Activated CD4-positive, alpha-beta T cell treated with anti-CD3 and anti-CD28 coated beads, Interleukin-2, amount 50 U/mL, for 48 hours (primary cell): ENCODE measurements around the gene RPL10.
A peak's percentile ranks its signal among the peaks of the same experiment; 100 is the strongest.

Source experiments
- DNase-seq, 2 experiments: peaks; one replicate each; pipeline ENCODE4 v3.0.0-alpha.2; 2020

RPL10 gene

DNA sequence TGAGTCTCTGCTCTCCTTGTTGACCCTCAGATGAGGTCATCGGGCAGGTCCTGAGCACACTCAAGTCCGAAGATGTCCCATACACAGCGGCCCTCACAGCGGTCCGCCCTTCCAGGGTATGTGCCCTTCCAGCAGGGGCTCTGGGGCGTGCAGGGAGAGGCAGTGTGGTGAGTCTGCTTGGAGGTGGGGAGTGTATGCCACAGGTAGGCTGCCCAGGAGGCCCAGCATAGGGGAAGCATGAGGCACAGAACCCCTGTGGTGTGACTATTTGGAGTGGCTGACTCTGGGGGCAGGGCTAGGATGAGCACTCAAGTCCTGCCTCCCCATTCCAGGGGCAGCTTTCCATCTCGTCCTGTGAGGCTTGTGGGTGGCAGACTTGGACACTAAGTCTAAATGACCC, 35.4 kb downstream of the RPL10 start:
- no peak for DNase-seq

DNA sequence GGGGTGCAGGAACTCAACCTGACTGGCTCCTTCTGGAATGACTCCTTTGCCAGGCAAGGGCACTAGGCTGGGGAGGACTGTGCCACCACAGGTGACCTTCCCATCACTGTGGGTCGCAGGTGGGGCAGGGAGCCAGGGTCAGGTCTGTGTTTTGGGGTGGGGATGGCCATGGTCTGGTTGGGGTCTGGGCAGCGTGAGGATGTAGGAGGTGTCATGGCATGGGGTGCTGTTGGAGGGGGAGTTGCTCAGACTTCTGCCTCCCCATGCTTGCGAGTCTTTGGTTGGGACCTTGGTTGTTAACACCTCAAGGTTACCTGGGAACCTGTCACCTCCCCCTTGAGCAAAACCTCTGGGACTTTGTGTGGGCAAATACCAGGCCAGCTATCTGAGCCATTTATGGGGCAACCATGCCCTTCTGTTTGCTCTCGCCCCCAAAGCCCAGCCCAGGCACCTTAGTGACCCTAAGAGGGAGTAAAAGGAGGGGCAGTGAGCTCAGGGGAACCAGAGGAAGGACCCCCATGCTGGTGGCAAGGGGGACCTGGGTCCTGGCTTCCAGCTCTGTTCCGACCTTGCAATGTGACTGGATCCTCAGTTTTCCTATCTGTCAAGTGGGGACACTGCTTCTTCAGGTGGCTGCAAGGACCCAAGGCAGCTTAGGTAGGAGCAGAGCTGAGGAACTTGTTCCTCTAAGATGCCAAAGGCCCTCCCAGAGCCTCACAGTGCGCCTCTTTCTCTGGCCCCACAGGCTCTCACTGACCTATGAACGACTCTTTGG, 36.4 kb downstream of the RPL10 start:
- DNase-seq = no peak

DNA sequence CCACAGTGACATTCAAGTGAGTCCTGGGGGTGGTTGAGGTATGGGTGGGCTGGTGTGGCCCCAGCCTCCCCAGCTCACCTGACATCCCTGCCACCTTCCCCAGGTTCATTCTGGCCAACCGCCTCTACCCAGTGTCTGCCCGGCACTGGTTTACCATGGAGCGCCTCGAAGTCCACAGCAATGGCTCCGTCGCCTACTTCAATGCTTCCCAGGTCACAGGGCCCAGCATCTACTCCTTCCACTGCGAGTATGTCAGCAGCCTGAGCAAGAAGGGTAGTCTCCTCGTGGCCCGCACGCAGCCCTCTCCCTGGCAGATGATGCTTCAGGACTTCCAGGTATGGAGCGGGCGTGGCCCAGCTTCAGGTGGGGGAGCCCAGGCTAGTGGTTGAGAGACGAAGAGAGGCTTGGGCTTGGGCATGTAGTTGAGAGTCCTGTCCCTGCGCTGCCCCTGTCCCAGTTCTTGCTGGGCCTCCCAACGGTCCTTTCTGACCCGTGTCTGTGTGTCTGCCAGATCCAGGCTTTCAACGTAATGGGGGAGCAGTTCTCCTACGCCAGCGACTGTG, 37.1 kb downstream of the RPL10 start:
- DNase-seq = no peak

DNA sequence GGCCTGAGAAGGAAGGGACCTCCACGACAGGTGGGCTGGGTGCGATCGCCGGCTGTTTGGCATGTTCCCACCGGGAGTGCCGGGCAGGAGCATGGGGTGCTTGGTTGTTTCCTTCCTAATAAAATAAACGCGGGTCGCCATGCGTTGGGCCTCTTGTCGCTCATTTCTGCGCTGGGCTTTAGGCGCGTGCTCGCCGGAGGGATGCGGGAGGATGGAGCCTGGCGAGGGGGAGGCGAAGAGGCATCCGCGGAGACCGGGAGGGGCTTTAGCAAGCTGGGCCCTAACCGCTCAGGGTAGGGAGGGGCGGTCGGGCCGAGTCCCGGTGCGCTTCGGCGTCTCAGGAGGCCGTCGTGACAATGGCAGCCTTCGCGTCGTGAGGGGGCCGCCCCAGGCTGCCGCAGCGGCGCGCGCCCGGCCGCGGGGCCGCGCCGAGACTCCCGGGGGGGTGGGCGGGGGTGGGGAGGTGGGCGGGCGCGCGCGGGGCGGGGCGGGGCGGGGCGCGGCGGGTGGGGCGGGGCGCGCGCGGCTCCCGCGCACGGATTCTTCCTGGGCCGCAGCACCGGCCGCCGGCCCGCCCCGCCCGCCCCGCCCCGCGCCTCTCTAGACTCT, 38.3 kb downstream of the RPL10 start:
- DNase-seq = peak in 1 of 2 experiments; percentile 44

DNA sequence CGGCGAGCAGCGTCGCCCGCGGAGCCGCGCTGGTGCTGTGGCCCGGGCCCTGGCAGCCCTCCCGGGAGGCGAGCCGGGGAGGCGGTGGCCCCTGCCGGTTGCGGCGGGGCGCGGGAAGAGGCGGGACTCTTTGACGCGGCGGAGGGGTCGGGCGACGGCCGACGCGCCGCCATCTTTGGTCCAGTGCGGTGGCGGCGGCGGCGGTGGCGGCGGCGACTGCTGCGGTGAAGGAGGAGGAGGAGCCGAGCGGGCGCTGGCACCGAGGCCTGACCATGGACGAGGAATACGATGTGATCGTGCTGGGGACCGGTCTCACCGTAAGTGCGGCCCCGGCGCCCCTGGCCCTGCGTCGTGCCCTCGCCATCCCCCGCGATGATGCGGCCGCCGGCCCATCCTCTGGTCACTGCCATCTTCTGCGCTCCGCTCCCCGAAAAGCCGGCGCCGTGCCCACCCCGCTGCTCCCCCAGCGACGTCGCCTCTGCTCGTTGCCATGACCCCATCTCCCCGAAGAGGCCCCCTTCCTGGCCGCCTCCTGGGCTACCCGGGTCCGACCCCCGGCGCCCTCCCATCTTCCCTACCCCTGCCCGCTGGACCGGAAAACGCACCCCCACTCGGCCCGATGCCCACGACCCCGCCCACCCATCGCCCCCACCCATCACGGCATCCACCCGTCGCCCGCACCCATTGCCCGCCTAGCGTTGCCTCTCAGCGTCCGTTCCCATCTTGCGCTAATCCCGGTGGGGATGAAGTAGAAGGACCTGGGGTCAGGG, 39.0 kb downstream of the RPL10 start, which contains the start of gene GDI1:
Gene GDI1, plus strand, starts transcription at position 172 of the 770 bp plus-strand sequence. Its CDS starts 101 bp downstream, at position 273.
- peak; percentile 59 to 61 for DNase-seq

DNA sequence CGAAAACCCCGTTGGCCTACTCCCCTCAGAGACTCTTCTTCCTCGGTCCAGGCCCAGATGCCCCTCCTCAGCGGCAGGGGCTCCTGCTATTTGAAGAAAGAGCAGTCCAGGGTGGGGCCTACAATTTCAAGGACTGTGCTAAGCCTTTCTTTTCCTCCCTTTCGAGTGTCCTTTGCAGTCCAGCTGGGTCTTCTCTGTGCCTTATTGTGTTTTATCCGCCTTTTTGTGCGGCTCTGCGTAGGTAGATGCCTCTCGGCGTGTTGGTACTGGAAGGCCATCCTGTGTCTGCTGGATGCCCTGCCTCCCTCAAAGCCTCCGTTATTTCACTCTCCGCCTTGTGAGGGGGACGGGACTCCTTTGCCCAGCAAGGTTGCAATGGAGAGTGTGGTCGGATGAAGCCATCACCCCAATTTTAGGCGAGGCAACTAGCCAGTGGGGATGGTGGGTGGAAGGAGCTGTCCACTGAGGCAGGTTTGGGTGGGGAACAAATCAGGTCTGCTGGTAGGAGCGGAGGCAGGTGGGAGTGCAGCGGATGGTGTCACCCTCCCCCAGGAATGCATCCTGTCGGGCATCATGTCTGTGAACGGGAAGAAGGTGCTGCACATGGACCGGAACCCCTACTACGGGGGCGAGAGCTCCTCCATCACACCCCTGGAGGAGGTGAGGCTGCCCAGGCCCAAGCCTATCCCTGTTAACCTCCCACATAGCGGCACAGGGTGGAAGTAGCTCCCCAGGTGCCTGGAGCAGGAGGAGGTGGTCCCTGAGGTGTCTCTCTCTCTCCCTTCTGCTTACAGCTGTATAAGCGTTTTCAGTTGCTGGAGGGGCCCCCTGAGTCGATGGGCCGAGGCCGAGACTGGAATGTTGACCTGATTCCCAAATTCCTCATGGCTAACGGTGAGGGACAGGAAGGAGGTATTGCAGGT, 40.1 kb downstream of the RPL10 start:
- no peak for DNase-seq

DNA sequence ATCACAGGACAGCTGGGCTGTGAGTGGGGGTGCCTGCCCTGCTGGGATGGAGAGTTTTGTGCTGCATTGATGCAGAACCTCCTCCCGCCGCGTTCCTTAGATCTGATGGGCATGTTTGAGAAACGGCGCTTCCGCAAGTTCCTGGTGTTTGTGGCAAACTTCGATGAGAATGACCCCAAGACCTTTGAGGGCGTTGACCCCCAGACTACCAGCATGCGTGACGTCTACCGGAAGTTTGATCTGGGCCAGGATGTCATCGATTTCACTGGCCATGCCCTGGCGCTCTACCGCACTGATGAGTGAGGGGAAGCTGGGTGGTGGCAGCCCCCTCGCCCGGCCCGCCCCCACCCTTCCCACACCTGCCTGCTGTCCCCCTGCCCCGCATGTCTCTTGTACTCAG, 41.7 kb downstream of the RPL10 start:
- DNase-seq = no peak

DNA sequence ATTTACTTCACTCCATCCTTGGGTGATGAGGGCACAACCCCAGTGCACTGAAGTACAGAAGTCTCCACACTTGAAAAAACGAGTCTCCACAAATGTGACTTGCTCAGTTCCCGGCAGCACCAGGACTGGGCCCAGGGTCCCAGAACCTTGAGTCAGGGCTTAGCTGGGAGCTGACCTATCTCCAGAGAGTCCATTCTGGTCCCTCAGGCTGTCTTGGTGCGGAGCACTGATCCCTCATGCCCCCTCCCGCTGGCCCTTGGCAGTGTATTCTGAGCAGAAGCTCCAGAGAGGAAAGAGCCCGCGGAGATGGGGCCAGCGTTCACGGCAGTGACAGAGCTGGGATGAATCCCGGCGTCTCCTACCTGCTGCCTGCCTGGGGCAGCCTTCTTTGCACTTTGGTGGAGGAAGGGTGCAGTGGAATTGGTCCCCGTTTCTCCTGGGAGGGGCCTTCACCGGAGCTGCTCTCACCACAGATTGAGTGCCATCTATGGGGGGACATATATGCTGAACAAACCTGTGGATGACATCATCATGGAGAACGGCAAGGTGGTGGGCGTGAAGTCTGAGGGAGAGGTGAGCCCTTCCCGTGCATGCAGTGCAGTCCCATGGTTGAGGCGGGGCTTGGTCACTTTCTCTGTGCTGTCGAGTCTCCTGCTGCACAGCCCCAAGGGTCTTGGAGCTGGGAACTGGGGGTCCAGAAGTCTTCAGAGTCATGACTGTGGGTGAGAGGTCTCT, 42.6 kb downstream of the RPL10 start:
- DNase-seq = no peak

DNA sequence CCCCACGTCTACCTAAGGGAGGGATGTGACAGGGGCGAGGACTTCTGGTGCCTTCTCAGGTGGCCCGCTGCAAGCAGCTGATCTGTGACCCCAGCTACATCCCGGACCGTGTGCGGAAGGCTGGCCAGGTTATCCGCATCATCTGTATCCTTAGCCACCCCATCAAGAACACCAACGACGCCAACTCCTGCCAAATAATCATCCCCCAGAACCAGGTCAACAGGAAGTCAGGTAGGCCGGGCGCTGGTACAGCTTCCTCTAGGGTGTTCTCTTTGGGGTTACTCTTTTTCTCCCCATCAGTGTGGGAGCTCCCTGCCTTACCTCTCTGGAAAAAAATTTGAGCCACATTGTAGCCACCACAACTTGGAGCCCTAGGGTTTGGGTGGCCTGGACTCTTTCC, 43.4 kb downstream of the RPL10 start:
- DNase-seq = no peak

DNA sequence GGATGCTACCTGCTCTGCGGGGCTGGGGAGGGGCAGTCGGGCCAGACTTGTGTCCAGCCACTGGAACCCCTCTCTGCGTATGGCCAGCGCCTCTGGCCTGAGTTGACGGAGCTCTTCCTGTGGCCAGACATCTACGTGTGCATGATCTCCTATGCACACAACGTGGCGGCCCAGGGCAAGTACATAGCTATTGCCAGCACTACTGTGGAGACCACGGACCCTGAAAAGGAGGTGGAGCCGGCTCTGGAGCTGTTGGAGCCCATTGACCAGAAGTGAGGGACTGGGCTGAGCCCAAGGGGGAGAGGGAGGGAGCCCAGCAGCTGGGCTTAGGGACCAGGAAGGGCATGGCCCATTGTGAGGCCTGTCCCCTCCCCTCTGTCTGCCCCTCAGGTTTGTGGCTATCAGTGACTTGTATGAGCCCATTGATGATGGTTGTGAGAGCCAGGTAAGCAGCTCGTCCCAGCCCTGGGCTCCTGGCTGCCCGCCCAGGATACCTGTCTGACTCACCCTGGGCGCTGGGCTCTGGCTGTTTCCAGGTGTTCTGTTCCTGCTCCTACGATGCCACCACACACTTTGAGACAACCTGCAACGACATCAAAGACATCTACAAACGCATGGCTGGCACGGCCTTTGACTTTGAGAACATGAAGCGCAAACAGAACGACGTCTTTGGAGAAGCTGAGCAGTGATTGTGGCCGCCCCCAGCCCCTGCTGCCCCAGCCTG, 44.0 kb downstream of the RPL10 start:
- no peak for DNase-seq

DNA sequence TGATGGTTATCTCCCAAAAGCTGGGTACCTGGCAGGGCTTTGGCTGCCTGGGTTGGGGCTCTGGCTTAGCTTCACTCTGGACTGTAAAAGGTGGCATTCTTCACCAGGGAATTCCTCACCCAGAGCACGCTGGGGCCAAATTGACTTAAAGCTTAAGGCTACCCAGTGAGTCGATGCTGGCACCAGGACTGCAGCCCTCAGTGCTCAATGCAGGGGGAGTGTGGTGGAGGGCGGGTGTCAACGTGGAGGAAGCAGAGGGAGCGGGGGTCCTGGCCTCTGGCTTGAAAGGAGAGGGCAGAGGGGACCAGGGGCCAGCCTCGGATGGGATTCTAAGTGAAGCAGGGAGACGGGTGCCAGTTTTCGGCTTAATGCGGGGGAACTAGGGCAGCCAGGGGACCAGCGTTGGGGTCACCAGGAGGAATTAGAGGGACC, 45.3 kb downstream of the RPL10 start:
- DNase-seq = no peak

DNA sequence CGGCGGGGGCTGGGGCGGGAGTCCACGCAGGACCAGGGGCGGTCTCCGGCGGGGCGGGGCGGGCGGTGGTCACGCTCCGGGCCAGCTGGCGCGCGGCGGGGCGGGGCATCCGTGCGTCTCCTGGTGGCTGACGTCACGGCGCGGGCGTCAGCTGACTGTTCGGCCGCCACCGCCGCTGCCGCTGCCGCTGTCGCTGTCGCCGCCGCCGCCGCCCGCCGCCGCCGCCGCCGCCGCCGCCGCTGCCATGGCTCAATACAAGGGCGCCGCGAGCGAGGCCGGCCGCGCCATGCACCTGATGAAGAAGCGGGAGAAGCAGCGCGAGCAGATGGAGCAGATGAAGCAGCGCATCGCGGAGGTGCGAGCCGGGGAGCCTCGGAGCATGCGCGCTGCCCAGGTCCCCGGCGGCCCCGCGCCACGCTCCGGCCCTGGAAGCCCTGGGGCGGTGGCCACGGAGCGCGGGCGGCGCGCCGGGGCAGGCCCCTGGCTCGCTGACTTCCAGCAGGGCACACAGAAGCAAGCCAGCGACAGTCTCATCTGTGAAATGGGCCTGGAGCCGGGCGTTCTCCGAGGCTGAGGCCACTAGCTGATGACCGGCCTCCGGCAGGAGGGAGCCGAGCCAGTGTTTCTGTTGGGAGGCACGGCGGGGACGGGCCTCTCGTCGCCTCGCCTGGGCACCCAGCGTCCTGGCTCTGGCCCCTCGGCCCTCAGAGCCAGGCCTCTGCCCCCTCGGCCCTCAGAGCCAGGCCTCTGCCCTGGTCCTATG, 46.0 kb downstream of the RPL10 start, which contains the start of gene FAM50A:
Gene FAM50A, plus strand, starts transcription at position 150 of the 763 bp plus-strand sequence. Its CDS starts 95 bp downstream, at position 245.
- DNase-seq = peak; percentile 70 to 79

DNA sequence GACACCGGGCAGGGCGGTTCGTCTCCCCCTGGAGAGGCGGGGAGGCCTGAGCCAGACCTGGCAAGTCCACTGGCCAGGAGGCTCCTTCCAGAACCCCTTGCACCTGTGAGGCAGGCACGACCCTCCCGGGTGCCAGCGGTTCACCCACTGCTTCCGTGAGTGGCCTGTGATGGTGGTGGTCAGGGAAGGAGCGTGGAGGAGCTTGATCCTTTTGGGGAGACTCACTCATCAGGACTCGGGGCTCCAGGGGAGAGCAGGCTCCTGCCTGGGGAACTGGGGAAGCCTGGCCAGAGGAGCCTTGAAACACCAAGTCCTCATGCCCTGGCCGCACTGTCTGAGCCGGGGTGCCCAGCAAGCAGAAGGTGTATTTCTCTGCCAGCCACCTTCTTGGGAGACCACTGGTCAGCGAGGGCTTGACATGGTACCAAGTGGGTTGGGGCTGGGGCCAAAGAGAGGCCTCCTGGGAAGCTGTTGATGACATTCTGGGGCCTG, 46.6 kb downstream of the RPL10 start:
- DNase-seq = no peak

DNA sequence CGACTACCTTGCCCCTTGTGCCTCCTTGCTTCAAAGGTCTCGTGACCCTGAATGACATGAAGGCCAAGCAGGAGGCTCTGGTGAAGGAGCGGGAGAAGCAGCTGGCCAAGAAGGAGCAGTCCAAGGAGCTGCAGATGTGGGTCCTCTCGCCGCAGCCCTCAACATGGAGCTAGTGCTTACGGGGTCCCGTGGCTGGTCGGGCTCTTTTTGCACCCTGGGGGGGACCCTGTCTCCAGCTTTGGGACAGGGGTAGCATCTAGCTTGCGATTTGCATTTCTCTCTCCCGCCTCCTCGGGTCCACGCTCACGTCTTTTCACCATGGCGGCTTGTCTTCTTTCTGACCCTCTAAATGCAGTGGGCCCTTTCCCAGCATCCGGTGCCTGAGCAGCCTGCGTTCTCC, 47.6 kb downstream of the RPL10 start:
- no peak for DNase-seq

DNA sequence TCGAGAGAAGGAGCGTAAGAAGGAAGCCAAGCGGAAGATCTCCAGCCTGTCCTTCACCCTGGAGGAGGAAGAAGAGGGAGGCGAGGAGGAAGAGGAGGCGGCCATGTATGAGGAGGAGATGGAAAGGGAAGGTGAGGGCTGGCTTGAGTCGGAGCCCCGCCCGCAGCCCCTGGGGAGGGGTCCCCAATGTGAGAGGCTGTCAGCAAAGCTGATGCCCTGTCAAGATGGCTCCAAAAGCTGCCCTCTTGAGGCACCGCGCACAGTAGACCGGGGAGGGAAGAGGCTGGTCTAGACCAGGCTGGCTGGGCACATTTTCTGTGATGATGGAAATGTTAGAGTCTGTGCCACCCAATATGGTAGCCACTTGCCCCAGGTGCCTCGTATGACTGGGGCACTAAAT, 48.3 kb downstream of the RPL10 start:
- DNase-seq = no peak

DNA sequence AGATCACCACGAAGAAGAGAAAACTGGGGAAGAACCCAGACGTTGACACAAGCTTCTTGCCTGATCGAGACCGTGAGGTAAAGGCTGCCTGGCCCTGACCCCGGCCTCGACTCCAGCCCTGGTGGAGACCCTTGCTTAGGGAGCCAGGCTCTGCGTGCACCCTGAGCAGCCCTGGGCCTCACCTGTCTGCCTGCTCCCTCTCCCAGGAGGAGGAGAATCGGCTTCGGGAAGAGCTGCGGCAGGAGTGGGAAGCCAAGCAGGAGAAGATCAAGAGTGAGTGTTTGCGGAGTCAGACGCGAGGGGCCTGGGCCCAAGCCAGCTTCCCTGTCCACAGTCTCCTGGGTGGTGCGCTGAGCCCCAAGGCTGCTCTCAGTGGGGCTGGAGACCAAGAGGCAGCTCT, 50.3 kb downstream of the RPL10 start:
- DNase-seq = no peak

DNA sequence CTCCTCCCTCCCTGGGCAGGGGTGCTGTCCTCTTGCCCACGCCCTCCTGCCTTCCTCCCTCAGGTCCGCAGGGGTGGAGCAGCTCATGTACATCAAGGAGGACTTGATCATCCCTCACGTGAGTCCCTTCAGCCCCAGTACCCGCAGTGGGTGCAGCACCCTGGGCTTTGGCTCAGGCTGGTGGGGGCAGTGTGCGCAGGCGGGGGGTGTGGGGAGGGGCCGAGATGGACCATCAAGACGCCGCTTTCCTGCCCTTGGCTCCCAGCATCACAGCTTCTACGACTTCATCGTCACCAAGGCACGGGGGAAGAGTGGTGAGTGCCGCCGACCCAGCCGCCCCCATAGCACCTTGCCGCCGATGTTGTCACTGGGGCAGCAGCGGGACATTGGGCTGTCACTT, 51.4 kb downstream of the RPL10 start:
- no peak for DNase-seq

DNA sequence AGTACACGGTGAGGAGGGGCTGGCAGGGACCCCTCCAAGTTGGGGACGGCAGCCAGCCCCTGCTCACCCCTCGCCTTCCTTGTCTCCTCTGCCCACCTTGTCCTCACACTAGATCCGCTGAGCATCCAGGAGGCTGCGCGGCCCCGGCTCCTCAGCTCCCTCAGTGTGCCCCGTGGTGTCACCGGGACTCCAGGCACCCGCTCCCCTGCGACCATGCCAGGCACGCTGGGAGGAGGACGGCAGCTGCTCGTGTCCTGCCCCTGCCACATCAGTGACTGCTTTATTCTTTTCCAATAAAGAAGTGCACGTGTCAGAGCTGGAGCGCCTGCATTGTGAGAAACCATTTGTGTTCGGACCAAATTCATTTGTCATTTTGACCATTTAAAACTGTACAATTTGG, 52.1 kb downstream of the RPL10 start:
- no peak for DNase-seq
